Kidney capillary endothelial cell (primary cell): ENCODE measurements around the gene SLC2A3.
A peak's percentile ranks its signal among the peaks of the same experiment; 100 is the strongest.
"Not testable (repeated sequence)": the region's sequence is repeated elsewhere in the genome, so short reads cannot be mapped to it uniquely, and the experiment has no call there.

Experiments
- DNase-seq: peaks from one replicate; pipeline ENCODE4 v3.0.0-alpha.2; 2018; ENCODE audit warnings: low spot score

The SLC2A3 gene

DNA sequence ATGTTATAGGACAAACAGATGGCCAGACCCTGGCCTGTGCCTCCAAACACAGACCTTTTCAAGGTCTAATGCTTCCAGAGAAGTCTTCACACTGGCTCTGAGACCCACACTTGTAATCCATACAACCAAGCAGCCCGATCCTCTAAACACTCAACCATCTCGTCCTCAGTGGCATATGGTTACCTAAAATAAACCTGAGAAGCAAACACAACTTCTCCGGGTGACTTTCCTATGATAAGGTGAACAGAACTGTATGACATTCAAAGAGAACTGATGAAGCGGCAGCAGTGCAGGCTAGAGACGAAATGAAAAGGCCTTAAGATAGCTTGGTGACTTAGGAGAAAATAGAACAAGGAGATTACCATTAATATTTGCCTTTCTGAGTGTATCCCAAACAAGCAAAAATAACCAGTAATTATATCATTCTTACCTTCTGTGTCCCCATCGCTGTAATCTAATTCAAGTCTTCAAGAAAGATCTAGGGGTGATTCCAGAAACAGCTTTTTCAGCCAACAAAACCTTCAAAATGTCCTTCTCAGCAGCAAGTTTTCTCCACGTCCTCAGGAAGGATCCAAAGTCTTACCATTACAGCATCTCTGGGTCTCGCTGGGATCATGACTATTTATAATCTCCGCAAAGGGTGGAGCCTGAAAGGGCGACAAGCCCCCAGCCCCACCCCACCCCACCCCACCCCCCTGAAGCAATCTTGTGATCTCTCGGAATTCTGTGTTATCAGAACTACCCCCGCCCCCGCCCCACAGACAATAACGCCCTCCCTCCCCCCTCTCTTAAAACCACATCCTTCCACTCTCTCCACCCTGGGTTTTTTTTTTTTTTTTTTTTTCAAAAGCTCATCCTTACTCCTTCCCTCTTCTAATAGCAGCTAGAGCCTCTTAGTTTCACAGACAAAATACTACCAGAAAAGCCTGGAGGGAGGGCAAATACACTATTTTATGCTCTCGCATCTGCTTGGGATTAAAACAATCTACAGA lies at the start of gene SLC2A3:
Gene SLC2A3, minus strand, starts transcription at position 598 of the 992 bp plus-strand sequence. Its CDS starts 153 bp downstream, at position 445.
- peak; percentile 77 for DNase-seq

DNA sequence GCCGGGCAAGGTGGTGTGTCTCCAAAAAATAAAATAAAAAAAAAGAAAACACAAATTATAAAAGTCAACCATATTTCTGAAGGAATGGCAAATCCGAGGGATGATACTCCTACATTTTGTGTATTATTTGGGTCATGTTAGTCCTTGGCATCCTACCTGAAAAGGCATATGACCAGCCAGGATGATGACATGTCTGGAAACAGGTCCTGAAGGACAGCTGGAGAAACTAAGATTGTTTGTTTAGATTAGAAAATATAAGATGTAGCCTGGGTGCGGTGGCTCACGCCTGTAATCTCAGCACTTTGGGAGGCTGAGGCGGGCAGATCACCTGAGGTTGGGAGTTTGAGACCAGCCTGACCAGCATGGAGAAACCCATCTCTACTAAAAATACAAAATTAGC lies 48.9 kb upstream of the SLC2A3 start:
- DNase-seq = no peak

DNA sequence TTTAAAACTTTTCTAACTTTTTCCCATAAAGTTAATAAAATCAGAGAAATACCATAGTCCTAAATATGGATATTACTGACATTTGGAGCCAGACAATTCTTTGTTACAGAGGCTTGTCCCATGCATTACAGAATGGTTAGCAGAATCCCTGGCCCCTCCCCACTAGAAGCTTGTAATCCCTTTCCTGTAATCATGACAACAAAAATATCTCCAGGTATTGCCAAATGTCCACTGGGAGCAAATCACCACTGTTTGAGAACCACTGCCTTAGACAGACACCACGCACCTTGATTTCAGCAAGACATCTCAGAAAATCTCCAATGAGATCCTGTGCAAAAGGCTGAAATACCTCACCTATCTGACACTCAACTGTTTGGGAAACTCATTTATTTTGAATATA lies 47.5 kb upstream of the SLC2A3 start:
- DNase-seq = not testable (repeated sequence)

DNA sequence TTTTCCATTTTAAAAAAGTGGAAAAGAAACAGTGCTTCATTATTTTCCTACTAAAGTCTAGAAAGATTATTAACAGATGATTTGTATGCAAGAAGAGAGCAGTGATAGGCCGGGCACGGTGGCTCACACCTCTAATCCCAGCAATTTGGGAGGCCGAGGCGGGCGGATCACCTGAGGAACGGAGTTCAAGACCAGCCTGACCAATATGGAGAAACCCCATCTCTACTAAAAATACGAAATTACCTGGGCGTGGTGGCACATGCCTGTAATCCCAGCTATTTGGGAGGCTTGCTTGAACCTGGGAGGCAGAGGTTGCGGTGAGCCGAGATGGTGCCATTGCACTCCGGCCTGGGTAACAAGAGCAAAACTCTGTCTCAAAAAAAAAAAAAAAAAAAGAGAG lies 47.0 kb upstream of the SLC2A3 start:
- DNase-seq = not testable (repeated sequence)

DNA sequence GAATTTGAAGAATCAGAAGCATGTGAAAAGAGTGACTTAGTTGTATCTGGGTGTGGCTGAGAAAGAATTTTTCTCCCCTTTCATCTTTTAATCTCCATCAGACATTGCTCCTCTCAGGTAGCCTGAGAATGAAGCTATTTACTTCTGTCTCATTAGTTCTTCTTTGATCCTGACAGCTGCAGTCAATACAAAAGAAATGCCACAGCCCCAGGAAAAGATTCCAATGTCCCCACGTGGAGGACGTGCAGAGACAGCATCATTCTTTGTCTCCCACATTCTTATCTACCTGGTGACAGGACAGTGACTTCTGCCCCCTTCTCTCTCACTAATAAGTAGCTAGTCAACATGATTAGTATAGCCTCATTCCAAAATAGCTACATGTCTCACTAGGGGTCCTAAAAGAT lies 46.3 kb upstream of the SLC2A3 start:
- not testable (repeated sequence) for DNase-seq

DNA sequence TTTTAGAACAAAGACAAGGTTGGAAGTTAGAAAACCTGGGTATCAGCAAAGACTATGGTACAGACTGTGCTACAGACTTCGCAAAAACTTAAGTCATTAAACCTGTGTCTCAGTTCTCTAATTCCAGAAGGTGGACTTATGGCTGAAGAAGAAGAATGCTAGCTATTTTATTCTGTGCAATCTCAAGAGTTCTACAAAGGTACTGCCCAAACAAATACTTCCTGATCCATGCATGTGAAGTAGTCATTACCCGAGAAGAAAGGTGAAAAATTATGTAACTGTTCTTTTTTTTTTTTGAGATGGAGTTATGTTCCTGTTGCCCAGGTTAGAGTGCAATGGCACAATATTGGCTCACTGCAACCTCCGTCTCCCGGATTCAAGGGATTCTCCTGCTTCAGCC lies 45.5 kb upstream of the SLC2A3 start:
- DNase-seq = no peak

DNA sequence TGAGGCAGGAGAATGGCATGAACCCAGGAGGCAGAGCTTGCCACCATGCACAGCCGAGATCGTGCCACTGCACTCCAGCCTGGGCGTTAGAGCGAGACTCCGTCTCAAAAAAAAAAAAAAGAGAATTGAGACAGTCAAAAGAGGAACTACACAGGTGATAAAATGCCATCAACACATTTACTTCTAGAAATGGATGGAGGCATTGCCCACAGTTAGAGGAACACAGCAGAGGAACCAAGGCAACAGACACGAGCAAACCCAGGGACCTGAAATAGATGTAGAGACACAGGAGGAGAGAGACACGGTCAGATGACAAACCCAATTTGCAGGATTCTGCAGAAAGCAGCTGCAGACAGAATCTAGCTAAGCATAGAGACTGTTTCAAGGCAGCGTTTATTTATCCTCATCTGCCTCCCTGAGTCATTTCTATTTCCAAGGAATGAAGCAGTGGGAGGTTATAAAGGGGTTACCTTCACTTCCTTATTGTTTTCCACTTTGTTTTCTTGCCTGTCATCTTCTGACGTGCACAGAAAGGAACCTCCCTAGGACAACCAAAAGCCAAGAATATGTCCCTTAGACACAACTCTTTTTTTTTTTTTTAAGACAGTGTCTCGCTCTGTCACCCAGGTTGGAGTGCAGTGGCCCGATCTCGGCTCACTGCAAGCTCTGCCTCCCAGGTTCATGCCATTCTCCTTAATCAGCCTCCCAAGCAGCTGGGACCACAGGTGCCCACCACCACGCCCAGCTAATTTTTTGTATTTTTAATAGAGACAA lies 41.6 kb upstream of the SLC2A3 start:
- not testable (repeated sequence) for DNase-seq

DNA sequence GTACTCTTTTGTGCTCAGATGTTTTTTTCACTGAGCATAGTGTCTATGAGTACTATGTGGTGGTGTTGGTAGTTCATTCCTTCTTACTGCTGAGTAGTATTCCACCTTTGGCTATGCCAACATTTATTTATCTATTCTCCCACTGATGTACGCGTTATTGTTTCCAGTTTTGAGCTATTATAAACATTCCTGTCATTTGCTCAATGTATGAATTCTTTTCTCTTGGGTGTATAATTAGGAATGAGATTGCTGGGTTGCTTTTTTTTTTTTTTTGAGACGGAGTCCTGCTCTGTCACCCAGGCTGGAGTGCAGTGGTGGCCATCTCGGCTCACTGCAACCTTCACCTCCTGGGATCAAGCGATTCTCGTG lies 37.5 kb upstream of the SLC2A3 start:
- no peak for DNase-seq

DNA sequence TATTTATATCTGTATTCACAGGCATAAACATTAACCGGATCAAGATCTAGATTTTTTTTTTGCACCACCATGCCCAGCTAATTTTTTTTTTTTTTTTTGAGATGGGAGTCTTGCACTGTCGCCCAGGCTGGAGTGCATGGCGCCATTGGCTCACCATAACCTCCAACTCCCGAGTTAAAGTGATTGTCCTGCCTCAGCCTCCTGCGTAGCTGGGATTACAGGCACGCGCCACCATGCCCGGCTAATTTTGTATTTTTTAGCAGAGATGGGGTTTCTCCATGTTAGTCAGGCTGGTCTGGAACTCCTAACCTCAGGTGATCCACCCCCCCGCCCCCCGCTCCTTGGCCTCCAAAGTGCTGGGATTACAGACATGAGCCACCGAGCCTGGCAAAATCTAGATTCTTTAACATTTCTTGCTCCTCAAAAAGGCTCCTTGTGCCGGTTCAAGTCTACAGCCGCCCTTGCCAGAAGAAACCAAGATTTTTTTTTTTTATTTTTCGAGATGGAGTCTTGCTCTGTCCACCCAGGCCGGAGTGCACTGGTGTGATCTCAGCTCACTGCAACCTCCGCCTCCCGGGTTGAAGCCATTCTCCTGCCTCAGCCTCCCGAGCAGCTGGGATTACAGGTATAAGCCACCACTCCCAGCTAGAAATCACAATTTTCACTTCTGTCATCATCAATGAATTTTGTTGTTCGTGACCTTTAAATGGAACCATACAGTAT lies 36.9 kb upstream of the SLC2A3 start:
- no peak for DNase-seq

DNA sequence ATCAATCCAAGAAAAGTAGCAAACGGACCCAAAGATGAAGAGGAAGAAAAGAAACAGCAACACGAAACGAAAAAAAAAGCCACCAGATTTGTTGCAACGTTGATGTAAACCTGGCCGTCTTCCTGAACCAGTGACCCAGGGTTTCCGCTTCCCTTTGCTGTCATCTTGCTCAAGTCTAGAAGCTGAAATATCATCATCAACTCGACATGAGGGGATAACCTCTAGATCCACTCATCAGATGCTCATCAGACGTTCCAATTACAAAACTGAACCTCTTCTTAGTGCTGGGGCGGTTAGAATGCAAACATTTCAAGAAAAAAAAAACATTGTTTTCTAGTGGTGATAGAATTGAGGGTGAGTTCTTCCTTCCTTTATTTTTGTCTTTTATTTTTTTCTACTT lies 36.3 kb upstream of the SLC2A3 start:
- not testable (repeated sequence) for DNase-seq

DNA sequence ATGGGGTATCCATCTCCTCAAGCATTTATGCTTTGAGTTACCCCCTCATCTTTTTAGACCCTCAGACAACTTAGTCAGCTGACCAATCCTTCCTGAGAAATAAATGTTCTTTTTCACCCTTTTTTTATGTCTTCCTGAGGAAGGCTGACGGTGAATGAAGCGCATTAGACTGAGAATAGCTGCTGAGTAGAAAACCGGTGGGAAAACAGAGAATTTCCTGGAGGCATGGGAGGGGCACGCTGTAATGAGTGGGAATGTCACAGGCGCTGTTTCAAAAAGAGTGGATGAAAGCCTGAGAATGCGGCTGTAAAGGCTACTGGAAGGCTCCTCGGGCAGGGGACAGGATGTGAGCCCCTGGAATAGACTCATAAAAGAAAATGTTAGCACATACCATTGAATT lies 35.8 kb upstream of the SLC2A3 start:
- not testable (repeated sequence) for DNase-seq

DNA sequence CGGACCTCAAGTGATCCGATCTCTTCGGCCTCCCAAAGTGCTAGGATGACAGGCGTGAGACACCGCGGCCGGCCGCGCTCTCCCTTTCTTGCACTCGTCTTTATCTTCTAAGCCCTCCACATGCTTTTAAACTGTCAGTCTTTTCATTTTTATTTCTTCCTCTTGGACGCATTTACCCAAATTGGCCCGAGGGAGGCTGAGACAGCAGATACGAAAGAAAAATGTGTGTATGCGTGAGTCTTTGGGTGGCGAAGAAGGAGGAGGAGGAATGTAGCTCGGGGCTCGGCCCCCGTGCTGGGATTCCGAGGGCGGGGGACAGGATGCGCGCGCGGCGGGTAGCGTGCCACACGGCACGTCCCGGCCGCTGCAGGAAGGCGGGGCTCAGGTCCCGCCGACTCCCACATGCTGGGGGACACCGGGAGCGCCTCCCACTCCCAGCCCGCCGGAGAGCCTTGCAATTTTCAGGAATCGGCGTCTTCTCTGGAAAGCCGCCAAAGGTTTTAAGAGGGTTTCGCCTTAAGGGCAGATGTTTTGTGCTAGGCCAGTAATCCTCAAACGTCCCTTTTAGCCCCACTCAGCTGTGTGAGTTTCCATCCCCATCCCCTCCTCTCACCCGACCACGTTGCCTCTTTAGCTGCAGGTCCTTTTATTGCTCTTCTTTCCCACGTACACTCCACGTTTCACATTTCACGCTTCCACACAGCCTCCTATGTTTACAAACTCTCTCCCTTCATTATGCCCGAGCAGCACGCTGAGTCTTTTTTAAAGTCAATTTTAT lies 34.7 kb upstream of the SLC2A3 start:
- DNase-seq = peak; percentile 84

DNA sequence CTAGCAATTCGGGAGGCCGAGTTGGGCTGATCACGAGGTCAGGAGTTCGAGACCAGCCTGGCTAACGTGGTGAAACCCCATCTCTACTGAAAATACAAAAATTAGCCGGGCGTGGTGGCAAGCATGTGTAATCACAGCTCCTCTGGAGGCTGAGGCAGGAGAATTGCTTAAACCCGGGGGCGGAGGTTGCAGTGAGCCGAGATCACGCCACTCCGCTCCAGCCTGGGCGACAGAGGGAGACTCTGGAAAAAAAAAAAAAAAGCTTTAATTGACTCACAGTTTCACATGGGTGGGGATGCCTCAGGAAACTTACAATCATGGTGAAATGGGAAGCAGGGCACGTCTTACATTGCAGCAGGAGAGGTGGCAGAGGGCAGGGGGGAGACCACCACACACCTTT lies 30.6 kb upstream of the SLC2A3 start:
- no peak for DNase-seq

DNA sequence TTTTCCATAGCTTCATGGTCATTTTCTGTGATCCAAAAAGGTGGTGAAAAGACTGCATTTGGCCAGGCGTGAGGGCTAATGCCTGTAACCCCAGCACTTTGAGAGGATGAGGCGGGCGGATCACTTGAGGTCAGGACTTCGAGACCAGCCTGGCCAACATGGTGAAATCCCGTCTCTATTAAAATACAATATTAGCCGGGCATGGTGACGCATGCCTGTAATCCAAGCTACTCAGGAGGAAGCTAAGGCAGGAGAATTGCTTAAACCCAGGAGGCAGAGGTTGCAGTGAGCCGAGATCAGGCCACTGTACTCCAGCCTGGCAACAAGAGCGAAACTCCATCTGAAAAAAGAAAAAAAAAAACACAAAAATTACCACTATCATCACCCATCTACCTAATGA lies 28.7 kb upstream of the SLC2A3 start:
- DNase-seq = not testable (repeated sequence)

DNA sequence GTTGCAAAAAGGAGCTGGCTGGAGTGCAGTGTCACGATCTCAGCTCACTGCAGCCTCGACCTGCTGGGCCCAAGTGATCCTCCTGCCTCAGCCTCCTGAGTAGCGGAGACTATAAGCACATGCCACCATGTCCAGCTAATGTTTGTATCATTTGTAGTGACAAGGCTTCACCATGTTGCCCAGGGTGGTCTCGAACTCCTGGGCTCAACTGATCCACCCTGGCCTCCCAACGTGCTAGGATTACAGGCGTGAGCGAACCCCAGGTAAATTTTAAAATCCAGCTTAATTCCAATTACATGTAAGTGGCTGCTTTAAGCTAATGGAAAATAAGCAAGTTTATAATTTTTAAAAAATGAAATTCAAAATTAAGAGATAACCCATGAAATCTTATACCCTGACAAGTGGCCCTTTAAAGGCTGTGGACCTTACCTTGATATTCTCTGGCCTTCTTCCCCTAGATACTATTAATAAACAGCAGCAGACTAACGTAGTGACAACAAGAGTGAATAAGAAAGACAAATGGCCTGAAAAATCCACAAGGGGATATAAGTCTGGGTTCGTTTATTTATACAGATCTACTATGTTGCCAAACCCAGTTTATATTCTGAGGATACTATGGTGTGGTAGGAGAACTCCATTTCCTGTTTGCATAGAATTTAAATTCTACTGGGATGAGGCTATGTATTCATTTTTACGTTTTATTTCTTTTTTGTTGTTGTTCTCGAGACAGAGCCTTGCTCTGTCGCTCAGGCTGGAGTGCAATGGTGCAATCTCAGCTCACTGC lies 25.6 kb upstream of the SLC2A3 start:
- DNase-seq = no peak

DNA sequence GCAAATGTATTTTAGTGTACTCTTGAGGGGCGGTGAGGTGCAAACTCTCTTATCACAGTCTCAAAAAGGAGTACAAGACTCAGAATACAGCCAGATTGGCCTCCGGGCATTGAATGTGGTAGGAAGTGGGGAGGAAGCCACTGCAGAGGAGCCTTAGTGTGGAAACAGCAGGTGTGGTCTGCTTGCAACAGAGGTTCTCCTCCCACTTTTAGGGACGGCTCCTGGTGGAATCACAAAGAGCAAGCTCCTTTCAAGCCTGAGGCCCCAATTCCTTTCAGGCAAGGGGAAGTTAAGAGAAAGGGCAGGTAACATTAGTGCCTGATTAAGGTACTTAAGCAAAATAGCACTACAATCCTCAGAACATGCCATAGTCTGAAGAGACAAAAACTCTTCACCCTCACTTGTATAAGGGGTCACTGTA lies 23.7 kb upstream of the SLC2A3 start:
- DNase-seq = no peak

DNA sequence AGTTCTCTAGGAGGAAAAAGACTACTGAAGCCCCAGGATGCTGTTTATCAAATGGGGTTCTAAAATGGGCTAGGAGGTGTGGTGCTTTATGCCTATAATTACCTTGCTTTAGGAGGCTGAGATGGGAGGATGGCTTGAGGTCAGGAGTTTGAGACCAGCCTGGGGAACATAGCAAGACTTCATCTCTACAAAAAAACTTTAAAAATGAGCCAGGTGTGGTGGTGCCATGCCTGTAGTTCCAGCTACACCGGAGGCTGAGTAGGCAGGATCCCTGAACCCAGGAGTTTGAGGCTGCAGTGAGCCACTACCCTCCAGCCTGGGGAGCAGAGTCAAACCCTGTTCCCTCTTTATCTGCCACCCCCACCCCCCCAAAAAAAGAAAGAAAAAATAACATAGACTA lies 23.3 kb upstream of the SLC2A3 start:
- no peak for DNase-seq

DNA sequence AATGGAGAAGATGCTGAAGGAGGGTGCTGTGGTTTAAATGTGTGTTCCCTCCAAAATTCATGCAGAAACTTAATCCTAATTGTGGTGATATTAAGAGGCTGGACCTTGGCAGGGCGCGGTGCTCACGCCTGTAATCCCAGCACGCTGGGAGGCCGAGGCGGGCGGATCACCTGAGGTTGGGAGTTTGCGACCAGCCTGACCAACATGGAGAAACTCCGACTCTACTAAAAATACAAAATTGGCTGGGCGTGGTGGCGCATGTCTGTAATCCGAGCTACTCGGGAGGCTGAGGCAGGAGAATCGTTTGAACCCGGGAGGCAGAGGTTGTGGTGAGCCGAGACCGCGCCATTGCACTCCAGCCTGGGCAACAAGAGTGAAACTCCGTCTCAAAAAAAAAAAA lies 18.9 kb upstream of the SLC2A3 start:
- DNase-seq = not testable (repeated sequence)

DNA sequence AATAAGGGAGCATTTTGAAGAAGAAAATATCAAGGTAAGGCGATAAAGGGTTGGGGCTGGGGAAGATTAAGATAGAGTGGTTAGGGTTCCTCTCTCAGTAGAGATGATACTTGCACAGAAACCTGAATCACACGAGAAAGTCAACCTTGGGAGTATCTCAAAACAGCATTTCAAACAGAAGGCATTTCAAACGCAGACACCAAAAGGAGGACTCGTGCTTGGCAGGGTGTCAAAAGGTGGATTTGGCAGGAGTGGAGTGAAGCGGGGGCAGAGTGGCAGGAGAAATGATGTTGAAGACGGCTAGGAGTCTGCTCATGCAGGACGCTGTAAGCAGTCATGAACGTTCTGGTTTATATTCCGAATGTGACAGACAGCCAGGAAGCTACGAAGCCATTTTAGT lies 18.4 kb upstream of the SLC2A3 start:
- DNase-seq = not testable (repeated sequence)

DNA sequence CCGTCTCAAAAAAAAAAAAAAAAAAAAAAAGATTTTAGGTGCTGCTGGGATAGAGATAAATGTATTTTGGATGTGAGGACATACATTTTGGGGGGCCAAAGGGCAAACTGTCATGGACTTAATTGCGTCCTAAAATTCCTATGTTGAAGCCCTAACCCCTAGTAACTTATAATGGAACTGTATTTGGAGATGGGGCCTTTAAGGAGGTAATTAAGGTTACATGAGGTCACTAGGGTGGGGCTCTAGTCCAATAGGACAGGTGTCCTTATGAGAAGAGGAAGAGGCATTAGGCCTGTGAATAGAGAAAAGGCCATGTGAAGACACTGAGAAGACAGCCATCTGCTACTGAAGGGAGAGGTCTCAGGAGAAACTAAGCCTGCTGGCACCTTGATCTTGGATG lies 17.9 kb upstream of the SLC2A3 start:
- DNase-seq = not testable (repeated sequence)

DNA sequence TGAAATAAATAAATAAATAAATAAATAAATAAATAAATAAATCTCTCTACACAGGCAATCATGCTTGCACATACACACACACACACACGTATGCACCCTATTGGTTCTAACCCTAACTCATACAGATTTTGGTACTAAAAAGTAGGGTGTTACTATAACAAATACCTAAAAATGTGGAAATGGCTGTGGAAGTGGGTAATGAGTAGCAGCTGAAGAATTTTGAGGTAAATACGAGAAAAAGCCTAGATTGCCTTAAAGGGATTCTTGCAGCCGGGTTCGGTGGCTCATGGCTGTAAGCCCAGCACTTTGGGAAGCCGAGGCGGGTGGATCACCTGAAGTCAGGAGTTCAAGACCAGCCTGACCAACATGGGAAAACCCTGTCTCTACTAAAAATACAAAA lies 15.7 kb upstream of the SLC2A3 start:
- DNase-seq = no peak
